Thoracic aorta (tissue), 2 donors: Measurements from ENCODE around the gene TPRG1. TPM values are rescaled to one million over a fixed set of nuclear protein-coding genes. Genes with fewer than 3 reads are reported as not detected.

Source experiments
- ATAC-seq: fragments of 150-250 bp; one replicate; pipeline ENCODE4 v1.8.0; 2017; ENCODE audit warnings: low read depth; ENCODE audit not compliant: insufficient number of reproducible peaks, low FRiP score
- DNase-seq: peaks from one replicate; pipeline ENCODE4 v3.0.0-alpha.2; 2020; ENCODE audit warnings: low spot score
- H3K27ac ChIP-seq, 2 donors: fragments of 200-600 bp; sonication (generic); 1 replicate in 1 of 2; 2 replicates in 1 of 2; pipeline ENCODE4 v1.5.1; 2016; ENCODE audit warnings: mild to moderate bottlenecking in 2 of 2, moderate library complexity in 2 of 2
- H3K27me3 ChIP-seq: fragments of 200-600 bp; sonication (generic); replicated peaks from 2 replicates; pipeline ENCODE4 v1.6.0; 2016; ENCODE audit warnings: mild to moderate bottlenecking; ENCODE audit not compliant: insufficient read depth
- H3K36me3 ChIP-seq: fragments of 200-600 bp; sonication (generic); one replicate; pipeline ENCODE4 v1.5.1; 2016
- H3K4me1 ChIP-seq, 2 donors: fragments of 200-600 bp; sonication (generic); 1 replicate in 1 of 2; 2 replicates in 1 of 2; pipeline versions ENCODE4 v1.5.1 to v1.6.0; 2016; ENCODE audit warnings: low read depth in 2 of 2, mild to moderate bottlenecking in 1 of 2; ENCODE audit not compliant: control insufficient read depth in 1 of 2
- H3K4me3 ChIP-seq: fragments of 200-600 bp; sonication (generic); 2 replicates; pipeline ENCODE4 v1.5.1; 2016; ENCODE audit warnings: mild to moderate bottlenecking
- H3K9me3 ChIP-seq: fragments of 200-600 bp; sonication (generic); 2 replicates; pipeline ENCODE4 v1.5.1; 2016
- total RNA-seq, 2 donors: library from RNA; depleted of rRNA; stranded (reverse); fragments of >200 nt; gene quantifications; one replicate each; pipeline versions ENCODE4 v1.1.0 to v1.2.3, GENCODE V29; 2016
- TF ChIP-seq, protein P1 (sequence below): fragments of 200-600 bp; sonication (generic); IDR thresholded peaks from one replicate; pipeline ENCODE4 v1.5.1; 2019; ENCODE audit warnings: antibody characterized with exemption

Gene TPRG1
- total RNA-seq, 2 donors from 2014 or later = 7.4 to 14.5 TPM

DNA sequence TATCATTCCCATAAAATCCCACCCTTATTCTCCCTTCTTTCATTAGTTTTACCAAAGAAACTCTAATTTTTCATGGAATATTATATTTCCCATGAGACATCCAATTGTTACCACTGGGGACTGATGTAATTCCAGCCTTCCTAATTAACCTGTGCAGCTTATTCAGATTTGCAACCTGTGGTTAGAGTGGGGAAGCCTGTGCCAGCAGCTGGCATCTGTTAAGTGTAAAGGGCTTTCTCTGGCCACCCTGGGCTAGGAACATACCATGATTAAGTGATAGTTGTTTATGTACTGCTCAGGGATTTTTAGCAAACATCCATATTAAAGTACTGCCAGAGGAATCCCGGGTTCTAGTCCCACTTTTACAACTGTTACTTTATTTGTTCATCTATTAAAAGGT is 78.2 kb downstream of the TPRG1 start:
- H3K27me3 ChIP-seq = no peaks in the 10 kb centered on the region
- no peaks in the 10 kb centered on the region for H3K9me3 ChIP-seq
- no peak overlapping the region for H3K27ac ChIP-seq
- TF ChIP-seq, protein P1, sequence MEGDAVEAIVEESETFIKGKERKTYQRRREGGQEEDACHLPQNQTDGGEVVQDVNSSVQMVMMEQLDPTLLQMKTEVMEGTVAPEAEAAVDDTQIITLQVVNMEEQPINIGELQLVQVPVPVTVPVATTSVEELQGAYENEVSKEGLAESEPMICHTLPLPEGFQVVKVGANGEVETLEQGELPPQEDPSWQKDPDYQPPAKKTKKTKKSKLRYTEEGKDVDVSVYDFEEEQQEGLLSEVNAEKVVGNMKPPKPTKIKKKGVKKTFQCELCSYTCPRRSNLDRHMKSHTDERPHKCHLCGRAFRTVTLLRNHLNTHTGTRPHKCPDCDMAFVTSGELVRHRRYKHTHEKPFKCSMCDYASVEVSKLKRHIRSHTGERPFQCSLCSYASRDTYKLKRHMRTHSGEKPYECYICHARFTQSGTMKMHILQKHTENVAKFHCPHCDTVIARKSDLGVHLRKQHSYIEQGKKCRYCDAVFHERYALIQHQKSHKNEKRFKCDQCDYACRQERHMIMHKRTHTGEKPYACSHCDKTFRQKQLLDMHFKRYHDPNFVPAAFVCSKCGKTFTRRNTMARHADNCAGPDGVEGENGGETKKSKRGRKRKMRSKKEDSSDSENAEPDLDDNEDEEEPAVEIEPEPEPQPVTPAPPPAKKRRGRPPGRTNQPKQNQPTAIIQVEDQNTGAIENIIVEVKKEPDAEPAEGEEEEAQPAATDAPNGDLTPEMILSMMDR = no peak
- no peaks in the 10 kb centered on the region for H3K36me3 ChIP-seq
- no peaks in the 10 kb centered on the region for H3K4me1 ChIP-seq
- H3K4me3 ChIP-seq = no peak overlapping the region
- ATAC-seq (no peak), DNase-seq (no peak)

DNA sequence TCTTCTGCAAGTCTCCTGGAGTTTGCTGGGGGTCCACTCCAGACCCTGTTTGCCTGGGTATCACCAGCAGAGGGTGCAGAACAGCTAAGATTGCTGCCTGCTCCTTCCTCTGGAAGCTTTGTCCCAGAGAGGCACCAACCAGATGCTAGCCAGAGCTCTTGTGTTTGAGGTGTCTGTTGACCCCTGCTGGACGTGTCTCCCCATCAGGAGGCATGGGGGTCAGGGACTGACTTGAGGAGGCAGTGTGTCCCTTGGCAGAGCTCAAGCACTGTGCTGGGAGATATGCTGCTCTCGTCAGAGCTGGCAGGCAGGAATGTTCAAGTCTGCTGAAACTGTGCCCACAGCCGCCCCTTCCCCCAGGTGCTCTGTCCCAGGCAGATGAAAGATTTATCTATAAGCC is 86.5 kb downstream of the TPRG1 start:
- no peaks in the 10 kb centered on the region for H3K27me3 ChIP-seq
- H3K9me3 ChIP-seq = no peaks in the 10 kb centered on the region
- no peak for DNase-seq
- no peaks in the 10 kb centered on the region for H3K36me3 ChIP-seq
- ATAC-seq = no peak
- H3K27ac ChIP-seq = no peak overlapping the region
- no peak overlapping the region for H3K4me3 ChIP-seq
- H3K4me1 ChIP-seq = peaks cover 3 to 12% of the 10 kb centered on the region in 2 donors
- TF ChIP-seq, protein P1 = no peak

DNA sequence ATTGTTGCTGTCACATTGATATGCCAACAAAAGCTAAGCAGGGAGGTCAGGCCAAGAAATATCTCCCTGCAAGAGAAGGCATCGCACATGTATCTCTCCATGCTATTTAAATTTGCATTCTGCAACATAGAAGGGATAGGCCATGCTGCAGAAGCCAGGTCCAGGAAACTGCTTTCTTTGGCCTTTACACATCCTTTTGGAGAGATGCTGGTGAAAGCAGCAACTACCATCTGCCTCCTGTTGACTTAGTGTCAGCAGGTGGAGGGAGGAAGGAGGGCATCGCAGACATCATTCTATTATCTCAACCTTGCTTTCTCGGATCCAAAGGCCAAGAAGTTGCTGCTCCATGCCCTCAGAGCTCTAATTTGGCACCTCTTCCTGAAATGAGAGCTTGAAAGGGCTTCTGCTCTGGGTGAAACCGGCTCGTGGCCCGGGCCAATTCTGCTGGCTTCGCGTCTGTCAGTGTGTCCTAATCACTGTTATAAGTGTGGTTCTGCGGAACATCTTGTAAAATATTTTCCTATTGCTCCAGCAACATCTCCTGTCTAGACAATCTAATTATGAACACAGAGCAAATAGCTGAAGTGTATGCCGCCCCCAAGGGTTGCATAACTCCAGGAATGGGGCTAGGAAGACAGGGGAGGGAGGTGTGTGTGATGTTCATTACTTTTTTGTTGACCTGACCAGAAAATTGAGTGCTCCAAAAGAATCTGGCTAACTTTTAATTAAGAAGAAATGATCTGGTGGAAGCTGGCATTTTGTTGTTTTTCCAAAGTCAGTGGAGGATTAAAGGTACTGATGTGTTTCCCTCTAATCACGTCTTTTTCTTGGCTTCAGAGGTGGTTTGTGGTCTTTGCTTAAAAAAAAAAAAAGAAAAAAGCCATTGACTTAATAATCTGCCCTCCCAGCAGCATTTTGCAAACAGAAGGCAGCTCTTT is 89.1 kb downstream of the TPRG1 start:
- H3K27me3 ChIP-seq = no peaks in the 10 kb centered on the region
- no peak overlapping the region for H3K4me3 ChIP-seq
- H3K36me3 ChIP-seq = no peaks in the 10 kb centered on the region
- H3K27ac ChIP-seq = no peak overlapping the region
- no peaks in the 10 kb centered on the region for H3K9me3 ChIP-seq
- peaks cover 3 to 12% of the 10 kb centered on the region in 2 donors for H3K4me1 ChIP-seq
- DNase-seq (no peak), ATAC-seq (no peak)
- TF ChIP-seq, protein P1 = no peak

DNA sequence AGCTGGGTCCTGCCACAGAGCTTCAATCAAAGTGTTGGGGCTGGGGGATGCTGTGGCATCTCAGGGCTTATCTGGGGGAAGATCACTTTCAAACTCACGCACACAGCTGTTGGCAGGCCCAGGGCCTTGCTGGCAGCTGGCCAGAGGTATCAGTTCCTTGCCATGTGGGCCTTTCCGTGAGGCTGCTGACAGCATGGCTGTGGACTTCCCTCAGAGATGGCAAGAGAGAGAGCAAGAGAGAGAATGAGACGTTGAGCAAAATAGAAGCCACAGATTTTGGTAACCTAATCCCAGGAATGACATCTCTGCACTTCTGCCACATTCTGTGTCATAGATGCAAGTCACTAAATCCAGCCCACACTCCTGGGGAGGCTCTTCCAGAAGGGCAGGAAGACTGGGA is 91.0 kb downstream of the TPRG1 start:
- DNase-seq = no peak
- TF ChIP-seq, protein P1 = no peak

DNA sequence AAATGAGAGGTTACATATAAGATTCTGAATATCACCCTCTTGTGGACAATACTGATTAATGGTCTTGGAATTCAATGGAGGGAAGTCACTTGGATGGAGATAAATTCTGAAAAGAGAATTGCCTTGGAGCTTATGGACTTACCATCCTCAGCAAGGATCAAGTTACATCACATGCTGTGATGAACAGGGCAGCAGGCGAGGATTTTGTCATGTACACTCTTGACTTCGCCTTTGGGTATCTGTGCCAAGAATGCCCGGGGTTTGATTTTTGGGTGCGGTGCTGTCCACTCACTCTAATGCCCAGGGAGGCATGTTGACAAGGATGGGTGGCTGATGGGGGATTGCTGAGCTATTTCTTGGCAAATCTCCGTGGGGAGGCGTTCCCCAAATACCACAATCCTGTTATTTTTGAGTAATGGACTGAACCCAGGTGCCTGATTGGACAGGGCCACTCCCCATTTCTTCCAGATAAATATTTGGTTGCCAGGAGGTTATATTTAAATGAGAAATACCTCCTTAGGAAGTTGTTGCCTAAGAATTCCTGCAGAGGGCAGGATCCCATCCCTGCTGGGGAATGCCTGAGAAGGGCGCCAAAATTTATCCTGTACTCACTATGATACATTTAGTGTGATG is 96.3 kb downstream of the TPRG1 start:
- ATAC-seq = no peak
- no peak overlapping the region for H3K27ac ChIP-seq
- no peak overlapping the region for H3K4me3 ChIP-seq
- no peaks in the 10 kb centered on the region for H3K36me3 ChIP-seq
- no peaks in the 10 kb centered on the region for H3K27me3 ChIP-seq
- TF ChIP-seq, protein P1 = no peak
- peaks cover 0 to 14% of the 10 kb centered on the region in 2 donors for H3K4me1 ChIP-seq
- no peak for DNase-seq
- H3K9me3 ChIP-seq = no peaks in the 10 kb centered on the region

More for the DNA sequence above, 91.0 kb downstream of the TPRG1 start:
- Histone ChIP-seq H3K36me3 (no peaks in the 10 kb centered on the region), H3K27me3 (no peaks in the 10 kb centered on the region), H3K4me1 (peaks cover 3 to 12% of the 10 kb centered on the region in 2 donors), H3K4me3 (no peak overlapping the region), H3K27ac (no peak overlapping the region), H3K9me3 (no peaks in the 10 kb centered on the region)
- no peak for ATAC-seq
